Glomerular visceral epithelial cell (primary cell): Measurements from ENCODE around the gene WIPF3.
"Not testable (repeated sequence)": the region's sequence is repeated elsewhere in the genome, so short reads cannot be mapped to it uniquely, and the experiment has no call there.

Source experiments
- DNase-seq: peaks from one replicate; pipeline ENCODE4 v3.0.0-alpha.2; 2016; ENCODE audit errors: extremely low spot score

The WIPF3 gene

DNA sequence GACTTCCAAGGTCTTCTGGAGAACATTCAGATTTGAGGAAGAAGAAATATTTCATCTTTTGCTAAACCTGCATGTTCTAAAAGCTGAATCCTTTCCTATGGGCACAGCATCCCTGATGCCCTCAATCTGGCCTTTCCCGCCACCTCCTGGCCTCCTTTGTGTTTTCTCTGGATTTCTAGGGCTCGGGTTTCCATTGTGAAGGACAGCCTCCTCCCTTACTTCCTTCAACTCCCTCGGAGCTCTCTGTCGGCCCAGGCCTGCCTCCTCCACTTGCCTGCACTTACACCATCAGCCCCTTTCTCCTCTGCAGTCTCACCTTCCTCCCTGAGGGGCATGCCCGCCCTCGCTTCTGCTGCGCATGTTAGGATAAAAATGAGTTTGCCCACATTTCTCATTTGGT lies 75.4 kb downstream of the WIPF3 start:
- no peak for DNase-seq

DNA sequence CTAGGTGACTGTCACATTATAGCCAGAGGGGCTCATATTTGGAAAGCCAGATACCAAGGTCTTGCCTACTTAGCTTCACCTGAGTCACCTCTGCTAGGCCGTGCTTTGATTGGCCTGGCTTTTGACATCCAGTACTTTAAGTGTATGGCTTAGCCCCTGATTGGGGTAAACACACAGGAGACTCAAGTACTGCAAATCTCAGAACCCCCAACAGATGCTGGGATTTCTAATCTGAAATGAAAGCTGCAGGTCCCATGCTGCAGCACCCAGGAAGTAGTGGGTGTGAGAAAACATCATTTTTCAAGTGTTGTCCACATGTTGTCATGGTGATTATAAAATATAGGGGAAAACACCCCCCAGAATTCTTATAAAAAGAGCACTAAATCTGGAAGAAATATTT lies 76.2 kb downstream of the WIPF3 start:
- no peak for DNase-seq

DNA sequence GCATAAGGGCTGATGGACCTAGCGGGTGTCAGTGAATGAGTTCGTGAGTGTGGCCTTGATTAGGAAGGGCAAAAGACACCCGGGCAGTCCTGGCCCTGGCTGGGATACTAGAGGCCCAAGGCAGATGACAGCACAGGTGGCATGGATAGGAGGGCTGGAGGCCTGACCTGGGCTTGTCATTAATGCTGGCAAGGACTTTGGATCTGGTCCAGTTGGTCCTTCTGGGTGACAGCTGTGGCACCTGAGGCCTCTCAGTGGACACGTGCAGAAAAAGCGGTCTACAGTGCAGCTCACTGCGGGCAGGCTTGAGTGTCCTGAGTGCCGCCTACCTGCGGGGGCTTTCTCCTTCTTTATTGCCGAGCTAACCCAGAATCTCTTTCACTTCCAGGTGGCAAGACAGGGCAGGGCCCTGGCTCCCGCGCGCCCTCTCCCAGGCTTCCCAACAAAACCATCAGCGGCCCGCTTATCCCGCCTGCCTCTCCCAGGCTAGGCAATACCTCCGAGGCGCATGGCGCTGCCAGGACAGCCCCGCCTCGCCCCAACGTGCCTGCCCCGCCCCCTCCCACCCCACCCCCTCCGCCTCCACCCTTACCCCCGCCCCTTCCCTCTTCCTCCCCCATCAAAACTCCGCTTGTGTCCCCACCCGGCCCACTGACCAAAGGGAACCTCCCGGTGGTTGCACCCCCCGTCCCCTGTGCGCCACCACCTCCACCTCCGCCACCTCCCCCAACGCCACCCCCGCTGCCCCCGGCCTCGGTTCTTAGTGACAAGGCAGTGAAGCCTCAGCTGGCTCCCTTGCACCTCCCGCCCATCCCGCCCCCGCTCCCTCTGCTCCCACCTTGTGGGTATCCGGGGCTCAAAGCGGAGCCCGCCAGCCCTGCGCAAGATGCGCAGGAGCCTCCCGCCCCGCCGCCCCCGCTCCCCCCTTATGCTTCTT lies 77.4 kb downstream of the WIPF3 start:
- no peak for DNase-seq

DNA sequence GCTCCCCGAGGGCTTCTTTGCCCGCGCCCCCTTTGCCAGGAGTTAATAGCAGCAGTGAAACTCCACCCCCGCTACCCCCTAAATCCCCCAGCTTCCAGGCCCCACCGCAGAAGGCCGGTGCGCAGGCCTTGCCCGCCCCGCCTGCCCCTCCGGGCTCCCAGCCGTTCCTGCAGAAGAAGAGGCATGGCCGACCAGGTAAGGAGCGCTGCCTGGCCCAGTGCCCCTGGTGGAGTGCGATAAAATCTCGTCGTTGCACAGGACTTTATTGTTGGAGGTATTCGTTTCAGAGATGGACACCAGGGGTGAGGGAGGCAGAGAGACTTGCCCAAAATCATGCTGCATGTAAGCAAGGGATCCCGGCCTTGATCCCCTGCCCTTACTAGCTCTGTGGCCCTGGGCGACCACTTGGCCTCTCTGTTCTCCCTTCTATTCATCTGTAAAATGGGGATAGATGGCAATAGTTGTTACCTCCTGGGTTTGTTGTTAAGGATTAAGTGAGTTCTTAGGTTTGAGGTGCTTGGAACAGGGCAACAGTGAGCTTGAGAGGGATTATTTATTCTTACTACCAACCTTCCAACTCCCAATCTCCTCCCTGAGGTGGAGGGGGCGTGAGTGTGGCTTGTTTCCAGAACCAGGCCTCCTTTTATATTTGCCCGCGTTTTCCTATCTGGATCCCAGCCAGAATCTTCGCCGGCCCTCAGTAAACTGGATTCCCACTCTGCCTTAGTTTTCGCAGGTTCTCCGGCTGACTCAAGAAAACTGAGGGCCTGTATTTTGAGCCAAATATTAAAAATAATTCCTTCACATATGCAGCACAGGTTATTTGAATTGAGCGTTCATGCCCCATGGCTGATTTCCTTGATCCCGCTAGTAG lies 78.3 kb downstream of the WIPF3 start:
- DNase-seq: no peak

DNA sequence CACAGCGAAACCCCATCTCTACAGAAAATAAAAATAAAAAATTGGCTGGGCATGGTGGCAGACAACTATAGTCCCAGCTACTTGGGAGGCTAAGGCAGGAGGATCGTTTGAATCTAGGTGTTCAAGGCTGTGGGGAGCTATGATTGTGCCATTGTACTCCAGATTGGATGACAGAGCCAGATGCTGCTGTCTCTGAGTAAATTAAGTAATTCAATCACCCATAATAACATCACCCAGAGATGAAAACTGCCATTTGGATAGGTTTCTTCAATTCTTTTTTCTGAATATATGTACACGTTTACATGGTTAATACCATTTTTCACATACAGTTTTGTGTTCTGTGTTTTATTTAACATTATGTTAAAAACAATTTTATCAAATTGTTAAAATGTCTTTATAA lies 79.3 kb downstream of the WIPF3 start:
- no peak for DNase-seq

DNA sequence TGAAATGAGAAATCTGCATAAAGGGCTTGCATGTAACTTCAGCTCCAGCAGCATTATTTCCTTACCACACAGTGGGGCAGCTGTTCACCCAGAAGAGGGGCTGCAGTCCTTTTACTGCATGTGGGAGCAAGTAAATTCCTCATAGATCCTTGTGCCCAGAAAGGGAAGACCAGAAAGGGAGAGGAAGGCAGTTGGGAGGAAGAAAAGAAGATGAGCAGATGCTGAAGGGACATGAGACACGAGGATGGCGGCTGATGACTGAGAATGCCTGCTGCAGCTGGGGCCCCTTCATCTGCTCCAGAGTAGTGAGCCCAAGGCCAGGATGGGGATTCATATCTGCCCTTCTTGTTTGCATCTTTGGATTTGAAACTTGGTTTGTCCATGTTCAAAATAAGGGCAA lies 80.5 kb downstream of the WIPF3 start:
- DNase-seq: no peak

DNA sequence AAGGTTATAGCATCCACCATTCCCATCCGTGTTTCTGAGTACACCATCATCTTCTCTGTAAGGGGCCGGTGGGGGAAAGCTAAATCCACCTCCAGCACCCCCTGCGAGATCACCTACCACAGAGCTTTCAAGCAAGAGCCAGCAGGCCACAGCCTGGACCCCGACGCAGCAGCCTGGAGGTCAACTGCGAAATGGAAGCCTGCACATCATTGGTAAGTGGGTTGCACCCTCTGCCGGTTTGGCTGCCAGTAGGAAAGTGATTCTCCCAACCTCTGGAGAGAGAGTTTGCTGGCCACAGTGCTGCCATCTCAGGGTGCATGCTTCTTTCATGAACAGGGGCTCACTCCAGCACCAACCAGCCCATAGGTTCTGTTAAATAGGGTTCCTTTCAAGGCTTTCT lies 81.7 kb downstream of the WIPF3 start:
- no peak for DNase-seq

DNA sequence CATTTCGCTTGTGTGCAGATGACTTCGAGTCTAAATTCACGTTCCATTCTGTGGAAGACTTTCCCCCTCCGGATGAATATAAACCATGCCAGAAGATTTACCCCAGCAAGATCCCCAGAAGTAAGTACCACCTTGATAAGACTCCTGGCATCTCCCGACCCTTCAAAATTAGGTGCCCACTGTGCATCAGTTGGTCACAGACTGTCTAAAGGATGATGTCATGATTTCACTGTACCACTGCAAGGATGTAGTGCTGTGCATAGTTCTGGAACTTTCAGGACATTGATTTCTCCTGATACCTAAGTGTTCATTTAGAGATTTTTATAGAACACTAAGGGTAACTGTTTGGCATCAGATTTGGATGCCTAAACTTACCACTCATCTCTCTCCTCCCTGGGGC lies 83.0 kb downstream of the WIPF3 start:
- no peak for DNase-seq

DNA sequence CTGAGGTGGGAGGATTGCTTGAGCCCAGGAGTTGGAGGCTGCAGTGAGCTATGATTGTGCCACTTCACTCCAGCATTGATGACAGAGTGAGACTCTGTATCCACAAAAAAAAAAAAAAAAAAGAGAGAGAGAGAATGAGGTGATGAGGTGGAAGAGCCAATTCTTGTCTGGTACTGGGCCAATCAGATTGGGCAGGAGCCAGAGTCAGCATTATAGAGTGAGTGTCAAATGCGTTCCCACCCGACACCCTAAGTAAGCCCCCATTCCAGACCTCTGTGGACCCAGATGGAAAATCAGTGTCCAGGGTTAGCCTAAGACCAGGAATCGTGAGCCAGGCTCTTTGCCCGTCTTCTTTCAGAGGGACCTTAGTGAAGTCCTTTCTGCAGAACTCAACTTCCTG lies 83.9 kb downstream of the WIPF3 start:
- DNase-seq: no peak

DNA sequence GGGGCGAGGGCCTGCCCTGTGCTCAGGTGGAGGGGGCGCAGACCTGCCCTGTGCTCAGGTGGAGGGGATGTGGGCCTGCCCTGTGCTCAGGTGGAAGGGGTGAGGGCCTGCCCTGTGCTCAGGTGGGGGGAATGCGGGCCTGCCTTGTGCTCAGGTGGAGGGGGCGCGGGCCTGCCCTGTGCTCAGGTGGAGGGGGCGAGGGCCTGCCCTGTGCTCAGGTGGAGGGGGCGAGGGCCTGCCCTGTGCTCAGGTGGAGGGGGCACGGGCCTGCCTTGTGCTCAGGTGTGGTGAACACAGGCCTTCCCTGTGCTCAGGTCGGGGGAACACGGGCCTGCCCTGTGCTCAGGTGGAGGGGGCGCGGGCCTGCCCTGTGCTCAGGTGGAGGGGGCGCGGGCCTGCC lies 84.5 kb downstream of the WIPF3 start:
- DNase-seq: not testable (repeated sequence)

DNA sequence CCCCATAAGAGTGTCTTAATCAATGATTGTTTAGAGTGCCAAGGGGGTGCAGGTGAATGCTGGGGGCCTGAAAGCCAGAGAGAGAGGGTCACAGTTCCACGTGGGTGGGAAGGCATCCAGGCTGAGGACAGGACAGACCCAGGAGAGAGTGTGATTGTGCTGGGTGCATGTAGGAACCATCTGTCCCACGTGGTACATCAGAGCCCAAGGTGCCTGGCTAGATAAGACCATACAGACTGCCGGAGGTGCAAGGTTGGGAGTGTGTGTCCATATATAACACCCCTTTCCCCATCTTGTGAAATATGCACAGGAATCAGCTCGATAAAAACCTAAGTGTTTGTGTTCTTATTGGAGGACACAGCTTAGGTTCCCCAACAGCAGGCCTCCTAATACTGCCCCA lies 85.5 kb downstream of the WIPF3 start:
- no peak for DNase-seq

DNA sequence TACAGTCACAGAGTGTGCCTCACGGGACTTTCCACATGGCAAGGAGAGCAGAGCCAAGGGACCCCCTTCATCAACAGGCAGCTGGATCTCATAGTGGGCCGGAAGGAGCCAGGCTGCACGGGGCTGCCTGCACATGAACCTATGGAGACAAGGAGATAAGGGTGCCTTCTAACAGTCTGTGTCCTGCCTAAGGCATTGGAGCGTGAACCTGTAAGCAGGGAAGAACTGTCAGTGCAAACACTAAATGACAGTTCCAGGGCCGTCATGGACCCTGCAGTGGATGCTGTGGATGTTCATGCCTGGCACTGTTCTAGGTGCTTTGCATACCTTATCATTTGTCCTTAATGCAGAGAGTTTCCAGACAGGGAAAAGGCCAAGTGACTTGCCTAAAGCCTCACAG lies 85.9 kb downstream of the WIPF3 start:
- DNase-seq: no peak

DNA sequence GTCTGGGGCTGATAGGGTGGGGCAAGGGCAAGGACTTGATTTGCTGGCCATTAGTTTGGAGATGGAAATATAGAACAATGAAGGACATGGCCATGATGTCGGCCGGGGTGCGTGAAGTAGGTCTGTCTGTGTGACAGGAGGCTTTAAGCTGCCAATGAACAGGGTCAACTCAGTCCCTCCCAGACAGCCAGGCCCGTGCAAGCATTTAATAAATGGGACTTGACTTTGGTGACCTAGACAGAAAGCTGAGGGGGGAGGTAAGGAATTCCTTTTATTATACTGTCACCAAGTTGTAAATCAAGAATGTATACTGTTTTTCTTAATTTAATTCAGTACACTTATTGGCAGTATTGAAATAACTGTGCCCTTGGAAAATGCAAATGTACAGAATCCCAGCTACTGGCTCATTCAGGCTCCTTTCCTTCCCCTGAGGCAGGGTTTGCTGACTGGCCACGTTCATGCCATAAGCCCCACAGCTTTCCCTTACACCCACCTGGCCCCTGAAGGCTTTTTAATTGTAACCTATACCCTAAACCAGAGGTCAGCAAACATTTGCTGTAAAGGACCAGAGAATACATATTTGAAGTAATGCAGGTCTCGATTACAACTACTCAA lies 87.2 kb downstream of the WIPF3 start:
- no peak for DNase-seq

DNA sequence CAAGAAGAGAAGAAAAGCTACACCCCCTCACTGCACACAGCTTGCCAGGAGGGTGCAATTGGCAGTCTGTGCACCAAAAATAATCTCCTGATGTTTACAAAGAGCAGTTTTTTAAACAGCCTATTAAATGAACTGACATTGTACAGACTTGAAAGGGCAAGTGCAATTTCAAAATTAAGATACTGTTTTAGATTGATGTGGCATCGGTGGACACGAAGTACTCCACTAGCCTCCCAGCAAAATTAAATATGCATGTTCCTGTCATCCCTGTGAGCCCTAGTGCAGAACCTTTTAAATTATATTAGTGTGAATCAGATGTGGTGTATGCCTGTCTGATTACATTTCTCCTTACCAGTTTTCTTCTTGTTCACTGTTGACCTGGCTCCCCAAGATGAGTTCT lies 87.9 kb downstream of the WIPF3 start:
- DNase-seq: no peak

DNA sequence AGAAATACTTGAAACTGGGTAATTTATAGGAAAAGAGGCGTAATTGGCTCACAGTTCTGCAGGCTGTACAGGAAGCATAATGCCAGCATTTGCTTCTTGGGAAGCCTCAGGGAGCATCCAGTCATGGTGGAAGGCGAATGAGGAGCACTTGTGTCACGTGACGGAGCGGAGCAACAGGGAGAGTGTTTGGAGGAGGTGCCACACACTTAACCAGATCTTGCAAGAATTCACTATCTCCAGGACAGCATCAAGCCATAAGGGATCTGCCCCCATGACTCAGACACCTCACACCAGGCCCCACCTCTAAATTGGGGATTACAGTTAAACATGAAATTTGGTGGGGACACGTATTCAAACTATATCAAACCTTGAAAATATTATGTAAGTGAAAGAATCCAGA lies 89.3 kb downstream of the WIPF3 start:
- DNase-seq: no peak

DNA sequence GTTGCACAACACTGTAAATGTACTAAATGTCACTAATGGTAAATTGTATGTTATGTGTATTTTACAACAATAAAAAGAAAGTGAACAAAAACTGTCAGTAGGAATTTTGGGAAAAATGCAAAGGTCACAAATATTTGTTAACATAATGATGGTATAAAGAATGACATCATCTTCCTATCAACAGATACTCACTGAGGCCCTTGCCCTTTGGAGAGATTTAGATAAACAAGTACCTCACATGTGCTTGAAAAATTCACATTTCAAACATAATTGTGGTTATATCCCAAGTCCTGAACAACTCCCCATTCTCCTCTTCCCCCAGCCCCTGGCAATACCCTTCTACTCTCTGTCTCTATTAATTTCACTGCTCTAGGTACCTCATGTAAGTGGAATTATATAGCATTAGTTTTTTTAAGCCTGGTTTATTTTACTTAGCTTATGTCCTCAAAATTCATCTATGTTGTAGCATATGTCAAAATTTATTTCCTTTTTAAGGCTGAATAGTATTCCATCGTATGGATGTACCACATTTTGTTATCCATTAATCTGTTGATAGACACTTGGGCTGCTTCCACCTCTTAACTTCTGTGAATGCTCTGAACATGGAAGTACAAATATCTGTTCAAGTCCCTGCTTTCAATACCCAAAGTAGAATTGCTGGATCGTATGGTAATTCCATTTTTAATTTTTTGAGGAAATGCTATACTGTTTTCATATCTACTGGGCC lies 90.5 kb downstream of the WIPF3 start:
- DNase-seq: no peak

DNA sequence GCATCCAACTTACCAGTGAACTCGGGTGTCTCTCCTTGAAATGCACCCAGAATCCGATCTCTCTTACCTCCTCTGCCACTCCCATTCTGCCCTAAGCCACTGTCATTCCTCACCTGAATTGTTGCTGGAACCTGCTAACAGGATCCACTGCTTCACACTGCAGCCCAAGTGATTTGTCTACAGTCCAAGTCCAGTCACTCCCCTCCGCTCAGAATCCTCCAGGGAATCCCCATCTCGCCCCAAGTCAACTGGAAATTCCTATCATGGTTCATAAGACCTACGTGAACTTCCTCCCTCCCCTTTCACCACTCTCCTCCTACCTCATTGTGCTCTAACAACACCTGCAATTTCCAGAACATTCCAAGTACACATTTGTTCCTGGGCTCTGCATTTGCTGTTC lies 92.0 kb downstream of the WIPF3 start:
- DNase-seq: no peak

DNA sequence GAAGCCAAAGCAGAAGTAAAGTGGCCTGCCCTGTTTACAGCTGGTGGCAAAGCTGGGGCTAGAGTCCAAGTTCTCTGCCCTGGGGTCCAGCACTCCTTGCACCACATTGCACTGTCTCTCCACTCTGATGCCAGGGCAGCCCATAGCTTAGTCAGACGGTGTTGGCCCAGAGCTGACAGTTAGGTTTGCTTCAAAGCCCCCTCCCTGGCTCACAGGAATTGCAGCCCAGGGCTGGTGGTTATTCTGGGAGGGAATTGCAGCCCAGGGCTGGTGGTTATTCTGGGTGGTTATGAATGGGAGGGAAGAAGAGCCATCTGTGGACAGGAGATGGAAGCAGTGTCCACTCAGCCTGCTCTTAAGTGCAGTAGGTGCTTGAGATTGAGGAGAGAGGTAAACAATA lies 94.4 kb downstream of the WIPF3 start:
- no peak for DNase-seq

DNA sequence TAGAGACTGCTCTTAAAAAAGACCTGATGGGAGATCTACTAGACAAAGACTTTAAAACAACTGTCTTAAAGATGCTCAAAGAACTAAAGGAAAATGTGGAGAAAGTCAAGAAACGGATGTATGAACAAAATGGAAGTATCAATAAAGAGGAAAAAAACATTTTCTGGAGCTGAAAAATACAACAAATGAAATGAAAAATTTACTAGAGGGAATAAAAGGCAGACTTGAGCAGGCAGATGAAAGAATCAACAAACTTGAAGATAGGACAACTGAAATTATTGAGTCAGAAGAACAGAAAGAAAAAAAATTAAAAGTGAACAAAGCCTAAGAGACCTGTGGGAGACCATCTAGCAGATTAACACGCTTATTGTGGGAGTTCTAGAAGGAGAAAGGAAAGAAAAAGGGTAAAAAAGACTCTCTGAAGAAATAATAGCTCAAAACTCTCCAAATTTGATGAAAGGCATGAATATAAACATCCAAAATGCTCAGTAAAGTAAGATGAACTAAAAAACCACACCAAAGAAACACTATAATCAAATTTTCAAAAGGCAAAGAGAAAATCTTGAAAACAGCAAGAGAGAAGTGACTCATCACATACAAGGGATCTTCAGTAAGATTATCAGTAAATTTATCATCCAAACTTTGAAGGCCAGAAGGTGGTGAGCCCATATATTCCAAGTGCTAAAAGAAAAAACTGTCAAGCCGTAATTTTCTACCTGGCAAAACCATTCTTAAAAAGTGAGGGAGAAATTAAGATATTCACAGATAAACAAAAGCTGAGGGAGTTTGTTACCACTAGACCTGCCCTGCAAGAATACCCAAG lies 100.1 kb downstream of the WIPF3 start:
- no peak for DNase-seq

DNA sequence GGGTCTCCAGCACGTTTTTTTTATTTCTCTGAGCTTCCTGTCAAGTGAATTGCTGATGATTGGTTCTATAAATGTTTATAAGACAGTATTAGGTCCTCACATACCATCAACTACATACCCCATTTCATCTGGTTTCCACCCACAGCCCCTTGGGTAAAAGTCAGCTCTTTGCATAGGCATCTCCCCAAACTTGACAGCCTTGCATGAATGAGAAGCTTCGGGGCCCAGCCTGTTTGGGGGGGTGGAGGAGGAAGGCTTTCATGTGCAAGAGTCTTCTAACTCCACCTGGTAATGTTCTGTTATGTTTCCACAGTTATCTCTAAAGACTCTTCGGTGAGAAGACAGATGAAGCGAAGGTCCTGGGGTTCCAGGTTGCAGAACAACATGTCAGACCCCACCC lies 107.9 kb downstream of the WIPF3 start:
- no peak for DNase-seq
